Astrocyte of the cerebellum (primary cell): ENCODE measurements around the gene RPS6KC1.

Experiments
- DNase-seq: peaks from one replicate; pipeline ENCODE4 v3.0.0-alpha.2; 2011; ENCODE audit warnings: low read depth
- H3K4me3 ChIP-seq: 2 replicates; pipeline ENCODE4 v1.5.1; 2011; ENCODE audit warnings: mild to moderate bottlenecking, low read depth, low read length, moderate library complexity
- in situ Hi-C: cut with HindIII; loops from 2 replicates; pipeline ENCODE4 v1.10.0; 2017; ENCODE audit warnings: low sequenced_read_pairs
- TF ChIP-seq, protein P1 (sequence below): IDR thresholded peaks from 2 replicates; pipeline ENCODE4 v1.5.1; 2012; ENCODE audit warnings: low read length, low read depth, moderate library complexity, mild to moderate bottlenecking; ENCODE audit errors: missing control alignments

Gene RPS6KC1

DNA sequence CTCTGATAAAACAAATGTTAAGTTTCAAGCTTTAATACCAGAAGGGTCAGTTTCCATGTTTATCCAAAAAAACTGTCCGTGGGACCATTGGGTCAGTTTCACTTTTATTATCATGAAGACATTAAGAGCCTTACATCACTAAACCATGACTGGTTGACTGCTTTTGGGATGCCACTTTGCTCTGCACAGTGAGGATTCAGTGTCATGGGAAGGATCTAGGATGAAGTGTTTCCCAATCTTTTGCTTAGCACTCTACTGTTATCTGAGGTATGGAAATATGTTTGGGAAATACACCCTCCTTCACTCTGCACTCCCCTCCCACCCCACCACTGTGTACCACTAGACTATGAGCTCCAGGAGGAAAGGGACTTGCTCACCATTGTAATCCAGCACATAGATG, 16.3 kb downstream of the RPS6KC1 start:
- in situ Hi-C loops: no loop called here
- no peak overlapping the region for H3K4me3 ChIP-seq
- TF ChIP-seq, protein P1, sequence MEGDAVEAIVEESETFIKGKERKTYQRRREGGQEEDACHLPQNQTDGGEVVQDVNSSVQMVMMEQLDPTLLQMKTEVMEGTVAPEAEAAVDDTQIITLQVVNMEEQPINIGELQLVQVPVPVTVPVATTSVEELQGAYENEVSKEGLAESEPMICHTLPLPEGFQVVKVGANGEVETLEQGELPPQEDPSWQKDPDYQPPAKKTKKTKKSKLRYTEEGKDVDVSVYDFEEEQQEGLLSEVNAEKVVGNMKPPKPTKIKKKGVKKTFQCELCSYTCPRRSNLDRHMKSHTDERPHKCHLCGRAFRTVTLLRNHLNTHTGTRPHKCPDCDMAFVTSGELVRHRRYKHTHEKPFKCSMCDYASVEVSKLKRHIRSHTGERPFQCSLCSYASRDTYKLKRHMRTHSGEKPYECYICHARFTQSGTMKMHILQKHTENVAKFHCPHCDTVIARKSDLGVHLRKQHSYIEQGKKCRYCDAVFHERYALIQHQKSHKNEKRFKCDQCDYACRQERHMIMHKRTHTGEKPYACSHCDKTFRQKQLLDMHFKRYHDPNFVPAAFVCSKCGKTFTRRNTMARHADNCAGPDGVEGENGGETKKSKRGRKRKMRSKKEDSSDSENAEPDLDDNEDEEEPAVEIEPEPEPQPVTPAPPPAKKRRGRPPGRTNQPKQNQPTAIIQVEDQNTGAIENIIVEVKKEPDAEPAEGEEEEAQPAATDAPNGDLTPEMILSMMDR: no peak
- no peak for DNase-seq

DNA sequence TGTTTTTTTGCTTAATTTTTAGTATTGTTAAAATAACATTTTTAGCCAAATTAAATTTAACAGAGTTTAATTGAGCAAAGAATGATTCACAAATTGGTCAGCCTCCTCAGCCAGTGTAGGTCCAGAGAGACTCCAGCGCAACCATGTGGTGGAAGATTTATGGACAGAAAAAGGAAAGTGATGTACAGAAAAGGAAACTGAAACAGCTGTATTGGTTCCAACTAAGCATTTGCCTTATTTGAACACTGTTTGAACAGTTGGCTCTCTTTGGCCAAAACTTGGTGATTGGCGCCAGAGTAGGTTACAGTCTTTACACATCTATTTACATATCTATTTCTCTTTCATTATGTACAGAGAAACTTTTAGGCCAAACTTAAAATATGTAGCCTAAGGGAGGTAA, 19.4 kb downstream of the RPS6KC1 start:
- no peak overlapping the region for H3K4me3 ChIP-seq
- peak; percentile 37 for DNase-seq
- in situ Hi-C loops: no loop called here
- TF ChIP-seq, protein P1: peak; percentile 30

GRCh38 chr1:213075725-213076124, 24.7 kb downstream of the RPS6KC1 start:
- TF ChIP-seq, protein P1: no peak
- DNase-seq: no peak
- H3K4me3 ChIP-seq: no peak overlapping the region
- in situ Hi-C loops: loop anchor here (25.0 kb wide), 1 partner anchor 1262 kb away; no protein-coding TSS in a partner anchor

- no peak for DNase-seq
- in situ Hi-C loops: loop anchor here (25.0 kb wide), 1 partner anchor 1255 kb away; no protein-coding TSS in a partner anchor
- TF ChIP-seq, protein P1: no peak
- H3K4me3 ChIP-seq: no peak overlapping the region
These were observed 31.5 kb downstream of the RPS6KC1 start for GRCh38 chr1:213082420-213083111.

DNA sequence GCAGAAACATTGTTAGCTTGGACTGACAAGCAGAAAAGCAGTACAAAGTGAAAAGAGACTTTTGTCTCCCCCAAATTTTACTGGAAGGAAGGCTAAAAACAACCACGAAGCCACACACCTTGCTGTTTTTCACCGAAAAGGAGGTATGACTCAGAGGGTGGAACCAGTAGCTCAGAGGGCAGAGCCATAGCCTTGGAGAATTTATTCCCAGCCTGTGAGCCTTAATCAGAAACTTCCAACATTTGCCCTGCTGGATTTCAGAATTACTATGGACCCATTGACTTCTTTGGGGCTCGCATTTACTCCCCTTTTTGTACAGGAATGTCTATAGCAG, 32.0 kb downstream of the RPS6KC1 start:
- DNase-seq: no peak
- no peak overlapping the region for H3K4me3 ChIP-seq
- TF ChIP-seq, protein P1: no peak
- in situ Hi-C loops: loop anchor here (25.0 kb wide), 1 partner anchor 1254 kb away; no protein-coding TSS in a partner anchor

- TF ChIP-seq, protein P1: no peak
- no peak for DNase-seq
- in situ Hi-C loops: loop anchor here (25.0 kb wide), 1 partner anchor 1249 kb away; no protein-coding TSS in a partner anchor
- H3K4me3 ChIP-seq: no peak overlapping the region
These were observed 36.9 kb downstream of the RPS6KC1 start for GRCh38 chr1:213087911-213088310.
